NT2/D1 (cell line): ENCODE measurements around the gene ITFG1.

Experiments used
- SUZ12 ChIP-seq: IDR thresholded peaks from 2 replicates; pipeline ENCODE4 v1.6.1; 2011; ENCODE audit not compliant: insufficient read length, insufficient read depth; ENCODE audit errors: extremely low read depth
- YY1 ChIP-seq: IDR thresholded peaks from 2 replicates; pipeline ENCODE4 v1.6.1; 2011; ENCODE audit not compliant: insufficient read length, insufficient read depth
- ZNF274 ChIP-seq: IDR thresholded peaks from 2 replicates; pipeline ENCODE4 v1.6.1; 2011; ENCODE audit warnings: mild to moderate bottlenecking, low read depth, low read length

DNA sequence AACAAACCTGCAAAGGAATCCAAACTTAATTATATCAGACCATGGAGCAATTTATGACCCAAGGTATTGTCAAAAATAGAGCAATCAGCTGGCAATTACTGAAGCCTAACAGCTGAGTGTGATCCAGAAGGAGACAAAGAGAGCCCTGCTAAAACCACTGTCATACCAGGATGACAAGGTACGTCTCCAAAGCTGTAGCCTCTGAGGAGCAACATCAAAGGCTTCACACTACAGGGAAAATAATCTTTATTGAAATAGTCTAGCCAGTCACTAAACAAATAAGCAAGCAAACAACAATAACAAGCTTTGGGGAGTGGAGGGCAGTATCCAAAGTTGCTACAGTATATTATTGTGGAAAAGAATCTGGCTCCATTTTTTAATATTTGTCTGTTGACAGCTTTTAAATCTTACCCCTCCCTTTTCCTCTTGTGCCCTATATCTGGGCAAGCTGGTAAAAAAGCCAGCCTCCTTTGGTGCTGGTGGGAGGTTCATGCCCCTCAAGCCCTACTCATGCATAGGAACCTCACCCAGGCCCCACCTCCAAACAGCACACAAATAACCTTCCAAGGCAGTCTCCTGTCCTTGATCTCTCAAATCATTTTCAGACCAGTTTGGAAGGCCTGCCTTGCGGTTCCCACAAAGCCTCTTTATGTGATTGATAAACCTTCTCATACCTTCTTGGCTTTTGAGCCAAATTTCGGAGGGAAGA, 73.7 kb downstream of the ITFG1 start:
- TF ChIP-seq YY1 (no peak), ZNF274 (no peak), SUZ12 (no peak)
